Measurements from ENCODE around the gene CACNB2. TPM values are rescaled to one million over a fixed set of nuclear protein-coding genes. Genes with fewer than 3 reads are reported as not detected.

The CACNB2 gene
- total RNA-seq, 2 donors from 2014 or later, result 4.5 to 56.7 TPM

DNA sequence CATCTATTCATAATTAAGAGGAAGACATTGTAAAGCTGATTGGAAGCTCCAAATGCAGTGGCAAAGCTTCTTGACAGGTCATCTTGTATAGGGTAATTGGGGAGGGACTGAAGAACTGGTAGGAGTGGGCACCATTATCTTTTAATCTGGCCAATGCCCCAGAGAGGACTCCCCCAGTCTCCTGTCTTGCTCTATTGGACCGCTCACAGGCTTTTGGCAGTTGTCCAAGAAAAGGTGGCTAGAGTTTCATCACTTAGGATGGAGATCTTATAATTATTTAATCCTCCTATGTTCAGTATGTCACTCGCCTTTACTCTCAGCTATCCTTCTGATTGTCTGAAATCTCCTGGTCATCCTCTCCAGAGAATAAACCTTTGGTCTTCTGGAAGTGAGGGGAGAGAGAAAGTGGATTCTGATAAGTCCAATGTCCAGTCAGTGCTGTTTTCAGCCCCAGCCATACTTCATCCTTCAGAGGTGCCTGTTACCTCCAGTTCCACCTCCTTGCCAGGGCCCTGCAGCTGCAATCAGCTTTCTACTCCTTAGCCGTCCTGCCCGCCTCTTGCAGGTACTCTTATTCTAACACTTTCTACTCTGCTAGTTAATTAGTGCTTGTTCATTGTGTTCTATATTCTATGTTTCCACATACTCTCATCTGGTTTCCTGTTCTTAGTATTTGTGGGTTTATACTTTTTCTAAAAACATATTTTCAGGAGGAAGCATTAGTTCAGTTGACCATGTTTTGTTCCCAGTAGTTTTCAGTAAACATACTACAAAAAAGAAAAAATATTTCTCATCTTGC lies 269.6 kb downstream of the CACNB2 start:
- no peak for DNase-seq (ENCODE audit: low spot score)
- H3K36me3 ChIP-seq, result no peaks in the 10 kb centered on the region
- no peak for ATAC-seq (ENCODE audit: insufficient number of reproducible peaks, low FRiP score, low read depth)

DNA sequence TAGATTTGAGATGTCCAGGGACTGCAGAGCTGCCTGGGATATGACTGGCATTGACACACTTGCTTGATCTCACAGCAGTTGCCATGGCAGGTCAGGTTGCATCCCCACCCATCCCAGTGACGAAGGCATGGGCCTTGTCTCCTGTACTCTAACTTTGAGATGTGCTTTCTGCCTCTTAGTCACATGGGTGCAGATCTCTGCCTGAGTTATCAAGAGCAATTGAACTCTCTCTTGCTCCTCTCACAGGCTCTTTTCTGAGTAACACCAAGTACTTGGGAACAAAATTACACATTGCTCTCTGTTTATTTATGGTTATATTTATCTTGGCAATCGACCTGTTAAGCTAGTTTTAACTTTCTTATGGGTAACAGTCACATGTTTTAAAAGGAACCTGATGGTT lies 273.8 kb downstream of the CACNB2 start:
- Histone ChIP-seq H3K27ac (no peak overlapping the region), H3K27me3 (replicated peaks; ENCODE audit: insufficient read depth) (no peaks in the 10 kb centered on the region), H3K9me3 (no peaks in the 10 kb centered on the region), H3K36me3 (no peaks in the 10 kb centered on the region), H3K4me1 (ENCODE audit: control insufficient read depth in 1 of 2, low read depth in 2 of 2) (peaks cover 0 to 12% of the 10 kb centered on the region in 2 donors), H3K4me3 (no peak overlapping the region)
- TF ChIP-seq, protein P1, sequence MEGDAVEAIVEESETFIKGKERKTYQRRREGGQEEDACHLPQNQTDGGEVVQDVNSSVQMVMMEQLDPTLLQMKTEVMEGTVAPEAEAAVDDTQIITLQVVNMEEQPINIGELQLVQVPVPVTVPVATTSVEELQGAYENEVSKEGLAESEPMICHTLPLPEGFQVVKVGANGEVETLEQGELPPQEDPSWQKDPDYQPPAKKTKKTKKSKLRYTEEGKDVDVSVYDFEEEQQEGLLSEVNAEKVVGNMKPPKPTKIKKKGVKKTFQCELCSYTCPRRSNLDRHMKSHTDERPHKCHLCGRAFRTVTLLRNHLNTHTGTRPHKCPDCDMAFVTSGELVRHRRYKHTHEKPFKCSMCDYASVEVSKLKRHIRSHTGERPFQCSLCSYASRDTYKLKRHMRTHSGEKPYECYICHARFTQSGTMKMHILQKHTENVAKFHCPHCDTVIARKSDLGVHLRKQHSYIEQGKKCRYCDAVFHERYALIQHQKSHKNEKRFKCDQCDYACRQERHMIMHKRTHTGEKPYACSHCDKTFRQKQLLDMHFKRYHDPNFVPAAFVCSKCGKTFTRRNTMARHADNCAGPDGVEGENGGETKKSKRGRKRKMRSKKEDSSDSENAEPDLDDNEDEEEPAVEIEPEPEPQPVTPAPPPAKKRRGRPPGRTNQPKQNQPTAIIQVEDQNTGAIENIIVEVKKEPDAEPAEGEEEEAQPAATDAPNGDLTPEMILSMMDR (IDR thresholded peaks at IDR 0.05), result no peak
- no peak for DNase-seq (ENCODE audit: low spot score)
- no peak for ATAC-seq (ENCODE audit: insufficient number of reproducible peaks, low FRiP score, low read depth)

More for the DNA sequence above, 269.6 kb downstream of the CACNB2 start:
- no peak overlapping the region for H3K4me3 ChIP-seq
- H3K9me3 ChIP-seq, result no peaks in the 10 kb centered on the region
- TF ChIP-seq, protein P1 (IDR thresholded peaks at IDR 0.05), result no peak
- no peaks in the 10 kb centered on the region for H3K27me3 ChIP-seq (replicated peaks; ENCODE audit: insufficient read depth)
- no peak overlapping the region for H3K27ac ChIP-seq
- peaks cover 0 to 12% of the 10 kb centered on the region in 2 donors for H3K4me1 ChIP-seq (ENCODE audit: control insufficient read depth in 1 of 2, low read depth in 2 of 2)

DNA sequence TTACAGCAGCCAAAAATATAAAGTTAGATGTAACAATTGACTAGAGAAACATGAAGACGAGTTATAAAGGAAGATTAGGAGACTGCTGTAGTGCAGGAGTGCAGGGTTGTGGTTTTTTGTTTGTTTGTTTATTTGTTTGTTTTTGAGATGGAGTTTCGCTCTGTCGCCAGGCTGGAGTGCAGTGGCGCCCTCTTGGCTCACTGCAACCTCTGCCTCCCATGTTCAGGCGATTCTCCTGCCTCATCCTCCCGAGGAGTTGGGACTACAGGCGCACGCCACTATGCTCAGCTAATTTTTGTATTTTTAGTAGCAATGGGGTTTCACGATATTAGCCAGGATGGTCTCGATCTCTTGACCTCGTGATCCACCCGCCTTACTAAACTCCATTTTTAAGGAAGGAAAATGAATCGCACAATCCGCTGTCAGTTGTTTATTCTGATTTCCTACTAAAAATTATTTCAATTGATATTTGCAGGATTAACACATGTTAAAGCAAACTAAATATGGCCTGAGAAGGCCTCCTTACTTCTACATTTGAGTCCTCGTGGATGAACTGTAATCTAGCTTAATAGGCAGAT lies 277.8 kb downstream of the CACNB2 start:
- Histone ChIP-seq H3K27me3 (replicated peaks; ENCODE audit: insufficient read depth) (no peaks in the 10 kb centered on the region), H3K9me3 (no peaks in the 10 kb centered on the region), H3K4me1 (ENCODE audit: control insufficient read depth in 1 of 2, low read depth in 2 of 2) (peaks cover 0 to 12% of the 10 kb centered on the region in 2 donors), H3K27ac (no peak overlapping the region), H3K4me3 (no peak overlapping the region), H3K36me3 (no peaks in the 10 kb centered on the region)
- TF ChIP-seq, protein P1 (IDR thresholded peaks at IDR 0.05), result no peak
- DNase-seq (ENCODE audit: low spot score) (no peak), ATAC-seq (ENCODE audit: insufficient number of reproducible peaks, low FRiP score, low read depth) (no peak)

DNA sequence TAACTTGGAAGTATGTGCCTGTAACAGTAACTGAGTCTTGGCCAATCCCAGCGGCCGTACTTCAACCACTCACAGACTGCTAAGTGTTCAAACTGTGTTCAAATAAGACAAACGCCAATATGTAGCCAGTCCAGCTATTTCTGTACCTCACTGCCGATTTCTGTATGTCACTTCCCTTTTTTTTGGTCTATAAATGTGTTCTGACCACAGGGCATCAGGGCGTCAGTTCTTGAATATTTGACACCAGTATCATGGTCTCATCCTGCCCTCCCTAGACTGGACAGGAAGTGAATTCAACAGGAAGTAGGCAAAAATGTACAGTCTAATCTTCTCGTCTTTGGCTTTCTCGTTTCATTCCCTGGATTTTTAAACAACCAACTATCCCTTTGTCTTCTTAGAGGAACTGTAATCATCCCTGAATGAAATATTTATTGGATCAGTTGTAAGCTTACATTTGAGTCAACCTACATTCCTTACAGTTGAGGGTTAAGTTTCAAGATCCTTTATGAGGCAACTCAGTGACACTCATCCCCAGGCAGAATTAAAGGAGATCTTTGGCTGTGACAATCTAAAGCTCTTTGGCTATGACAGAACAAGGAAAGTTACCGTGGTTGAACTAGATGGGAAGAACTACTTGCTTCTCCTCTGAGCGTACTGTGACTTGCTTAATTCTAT lies 278.5 kb downstream of the CACNB2 start:
- H3K4me3 ChIP-seq, result no peak overlapping the region
- no peaks in the 10 kb centered on the region for H3K9me3 ChIP-seq
- peaks cover 0 to 9% of the 10 kb centered on the region in 2 donors for H3K4me1 ChIP-seq (ENCODE audit: control insufficient read depth in 1 of 2, low read depth in 2 of 2)
- TF ChIP-seq, protein P1 (IDR thresholded peaks at IDR 0.05), result no peak
- no peak overlapping the region for H3K27ac ChIP-seq
- ATAC-seq (ENCODE audit: insufficient number of reproducible peaks, low FRiP score, low read depth) (no peak), DNase-seq (ENCODE audit: low spot score) (no peak)
- no peaks in the 10 kb centered on the region for H3K27me3 ChIP-seq (replicated peaks; ENCODE audit: insufficient read depth)
- no peaks in the 10 kb centered on the region for H3K36me3 ChIP-seq

DNA sequence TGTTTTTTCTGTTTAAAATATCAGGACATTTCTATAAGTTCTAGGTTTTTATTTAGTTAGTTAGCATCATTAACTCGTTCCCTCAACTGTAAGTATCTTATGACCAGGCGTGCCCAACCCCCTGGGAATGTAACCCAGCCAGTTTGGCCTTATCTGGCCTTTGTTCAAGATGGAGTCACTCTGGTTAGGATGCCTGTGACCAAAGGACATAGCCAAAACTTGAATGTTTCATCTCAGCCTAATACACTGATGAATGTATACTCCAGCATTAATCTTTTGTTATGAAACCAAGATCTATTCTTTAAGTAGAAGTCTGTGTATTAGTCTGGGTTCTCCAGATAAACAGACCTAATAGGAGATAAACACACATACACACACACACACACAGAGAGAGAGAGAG lies 279.7 kb downstream of the CACNB2 start:
- Histone ChIP-seq H3K36me3 (no peaks in the 10 kb centered on the region), H3K9me3 (no peaks in the 10 kb centered on the region), H3K27me3 (replicated peaks; ENCODE audit: insufficient read depth) (no peaks in the 10 kb centered on the region), H3K4me1 (ENCODE audit: control insufficient read depth in 1 of 2, low read depth in 2 of 2) (no peaks in the 10 kb centered on the region), H3K4me3 (no peak overlapping the region), H3K27ac (no peak overlapping the region)
- DNase-seq (ENCODE audit: low spot score), result no peak
- no peak for ATAC-seq (ENCODE audit: insufficient number of reproducible peaks, low FRiP score, low read depth)
- TF ChIP-seq, protein P1 (IDR thresholded peaks at IDR 0.05), result no peak
